Measurements from ENCODE around the gene DNAH11.

DNA sequence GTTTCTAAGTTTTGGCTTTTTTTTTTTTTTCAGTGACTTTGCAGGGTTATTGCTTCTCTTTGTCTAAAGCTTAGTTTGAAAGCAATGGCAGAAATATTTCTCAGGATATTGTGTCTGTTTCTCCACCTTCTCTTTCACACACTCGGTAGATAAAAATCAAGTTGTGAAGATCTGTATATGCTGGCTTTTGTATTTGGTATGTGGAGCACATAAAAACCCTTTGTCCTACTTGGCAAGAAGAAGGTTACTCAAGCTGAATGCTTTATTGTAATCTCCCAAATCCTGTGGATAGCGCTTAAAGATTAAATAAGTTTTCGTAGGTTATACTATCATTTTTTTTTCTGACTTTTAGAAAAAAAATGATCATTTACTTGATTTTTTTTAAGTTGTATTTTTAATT is 230.5 kb downstream of the DNAH11 start:
- TF ChIP-seq POLR2A (IDR thresholded peaks at IDR 0.05) = no peak
- no peak for TF ChIP-seq CTCF (IDR thresholded peaks at IDR 0.05)
